ENCODE results near the gene POSTN. TPM values are rescaled to one million over a fixed set of nuclear protein-coding genes. Genes with fewer than 3 reads are reported as not detected.
"Not testable (repeated sequence)": the region's sequence is repeated elsewhere in the genome, so short reads cannot be mapped to it uniquely, and the experiment has no call there.

Gene POSTN
- total and polyA plus RNA-seq, 3 experiments from 2014 or later = not detected

- H3K27ac ChIP-seq (ENCODE audit: low read depth, low read length); H3K4me1 ChIP-seq (ENCODE audit: insufficient read depth, low read length); H3K4me3 ChIP-seq (ENCODE audit: low read length); H3K27me3 ChIP-seq (ENCODE audit: insufficient read depth, low read length, poor library complexity, severe bottlenecking); H3K27ac Mint-ChIP-seq; DNase-seq; H3K4me1 Mint-ChIP-seq; H3K4me3 Mint-ChIP-seq; H3K36me3 Mint-ChIP-seq; CTCF ChIA-PET; H3K36me3 ChIP-seq (ENCODE audit: insufficient read depth, low read length); POLR2A ChIA-PET; H3K27me3 Mint-ChIP-seq; H3K9me3 ChIP-seq (ENCODE audit: low read length): not testable (repeated sequence)
- H3K9me3 Mint-ChIP-seq = peaks cover 0 to 17% (median 2%) of the 10 kb centered on the region in 5 donors
These were observed 9.2 kb downstream of the POSTN start for GRCh38 chr13:37589381-37589780.

- no peak overlapping the region for H3K4me3 ChIP-seq (ENCODE audit: low read length)
- no peak overlapping the region for H3K27ac Mint-ChIP-seq
- POLR2A ChIA-PET = no interaction called here
These were observed 11.3 kb downstream of the POSTN start for GRCh38 chr13:37587236-37587635.

GRCh38 chr13:37586164-37586563 is 12.4 kb downstream of the POSTN start:
- Mint-ChIP-seq H3K27ac (no peak overlapping the region), H3K9me3 (peaks cover 0 to 27% (median 4%) of the 10 kb centered on the region in 5 donors), H3K4me3 (no peak overlapping the region), H3K36me3 (no peaks in the 10 kb centered on the region), H3K27me3 (peaks cover 0 to 1% of the 10 kb centered on the region in 2 donors), H3K4me1 (no peaks in the 10 kb centered on the region)
- Histone ChIP-seq H3K27me3 (ENCODE audit: insufficient read depth, low read length, poor library complexity, severe bottlenecking) (no peaks in the 10 kb centered on the region), H3K4me3 (ENCODE audit: low read length) (no peak overlapping the region), H3K27ac (ENCODE audit: low read depth, low read length) (no peak overlapping the region), H3K9me3 (ENCODE audit: low read length) (no peaks in the 10 kb centered on the region), H3K36me3 (ENCODE audit: insufficient read depth, low read length) (no peaks in the 10 kb centered on the region), H3K4me1 (ENCODE audit: insufficient read depth, low read length) (no peaks in the 10 kb centered on the region)
- CTCF ChIA-PET = no interaction called here
- POLR2A ChIA-PET = no interaction called here
- DNase-seq = no peak

More at GRCh38 chr13:37587236-37587635, 11.3 kb downstream of the POSTN start:
- peaks cover 0 to 24% (median 4%) of the 10 kb centered on the region in 5 donors for H3K9me3 Mint-ChIP-seq
- H3K4me1 Mint-ChIP-seq = no peaks in the 10 kb centered on the region
- H3K36me3 ChIP-seq (ENCODE audit: insufficient read depth, low read length) = no peaks in the 10 kb centered on the region
- no peaks in the 10 kb centered on the region for H3K27me3 ChIP-seq (ENCODE audit: insufficient read depth, low read length, poor library complexity, severe bottlenecking)
- DNase-seq = no peak
- CTCF ChIA-PET = no interaction called here
- no peaks in the 10 kb centered on the region for H3K9me3 ChIP-seq (ENCODE audit: low read length)
- no peak overlapping the region for H3K4me3 Mint-ChIP-seq
- no peaks in the 10 kb centered on the region for H3K36me3 Mint-ChIP-seq
- H3K4me1 ChIP-seq (ENCODE audit: insufficient read depth, low read length) = no peaks in the 10 kb centered on the region
- no peak overlapping the region for H3K27ac ChIP-seq (ENCODE audit: low read depth, low read length)
- H3K27me3 Mint-ChIP-seq = peaks cover 0 to 1% of the 10 kb centered on the region in 2 donors

GRCh38 chr13:37585541-37585940 is 13.0 kb downstream of the POSTN start:
- CTCF ChIA-PET = no interaction called here
- peaks cover 0 to 27% (median 4%) of the 10 kb centered on the region in 5 donors for H3K9me3 Mint-ChIP-seq
- POLR2A ChIA-PET = no interaction called here
- no peaks in the 10 kb centered on the region for H3K36me3 Mint-ChIP-seq
- H3K27ac Mint-ChIP-seq = no peak overlapping the region
- Histone ChIP-seq H3K27ac (ENCODE audit: low read depth, low read length) (no peak overlapping the region), H3K36me3 (ENCODE audit: insufficient read depth, low read length) (no peaks in the 10 kb centered on the region), H3K4me3 (ENCODE audit: low read length) (no peak overlapping the region), H3K27me3 (ENCODE audit: insufficient read depth, low read length, poor library complexity, severe bottlenecking) (no peaks in the 10 kb centered on the region), H3K4me1 (ENCODE audit: insufficient read depth, low read length) (no peaks in the 10 kb centered on the region), H3K9me3 (ENCODE audit: low read length) (no peaks in the 10 kb centered on the region)
- H3K4me1 Mint-ChIP-seq = no peaks in the 10 kb centered on the region
- H3K27me3 Mint-ChIP-seq = peaks cover 0 to 1% of the 10 kb centered on the region in 2 donors
- H3K4me3 Mint-ChIP-seq = no peak overlapping the region
- no peak for DNase-seq

GRCh38 chr13:37576601-37577000 is 22.0 kb downstream of the POSTN start:
- H3K27me3 ChIP-seq (ENCODE audit: insufficient read depth, low read length, poor library complexity, severe bottlenecking) = no peaks in the 10 kb centered on the region
- no peaks in the 10 kb centered on the region for H3K9me3 ChIP-seq (ENCODE audit: low read length)
- no peaks in the 10 kb centered on the region for H3K36me3 ChIP-seq (ENCODE audit: insufficient read depth, low read length)
- no peaks in the 10 kb centered on the region for H3K4me1 ChIP-seq (ENCODE audit: insufficient read depth, low read length)
- no peak overlapping the region for H3K4me3 ChIP-seq (ENCODE audit: low read length)
- CTCF ChIA-PET = no interaction called here
- no peak for DNase-seq
- Mint-ChIP-seq H3K4me1 (no peaks in the 10 kb centered on the region), H3K36me3 (no peaks in the 10 kb centered on the region), H3K9me3 (peaks cover 0 to 9% (median 3%) of the 10 kb centered on the region in 5 donors), H3K4me3 (no peak overlapping the region), H3K27me3 (no peaks in the 10 kb centered on the region), H3K27ac (no peak overlapping the region)
- POLR2A ChIA-PET = no interaction called here
- H3K27ac ChIP-seq (ENCODE audit: low read depth, low read length) = no peak overlapping the region

- Mint-ChIP-seq H3K4me3 (no peak overlapping the region), H3K36me3 (no peaks in the 10 kb centered on the region), H3K27ac (no peak overlapping the region), H3K27me3 (no peaks in the 10 kb centered on the region), H3K4me1 (no peaks in the 10 kb centered on the region), H3K9me3 (peaks cover 0 to 20% (median 5%) of the 10 kb centered on the region in 5 donors)
- no peaks in the 10 kb centered on the region for H3K9me3 ChIP-seq (ENCODE audit: low read length)
- no peaks in the 10 kb centered on the region for H3K36me3 ChIP-seq (ENCODE audit: insufficient read depth, low read length)
- H3K4me3 ChIP-seq (ENCODE audit: low read length) = no peak overlapping the region
- ChIA-PET CTCF (no interaction called here), POLR2A (no interaction called here)
- H3K4me1 ChIP-seq (ENCODE audit: insufficient read depth, low read length) = no peaks in the 10 kb centered on the region
- H3K27ac ChIP-seq (ENCODE audit: low read depth, low read length) = no peak overlapping the region
- no peaks in the 10 kb centered on the region for H3K27me3 ChIP-seq (ENCODE audit: insufficient read depth, low read length, poor library complexity, severe bottlenecking)
- no peak for DNase-seq
These were observed 33.1 kb downstream of the POSTN start for GRCh38 chr13:37565425-37565824.

GRCh38 chr13:37561031-37561430 is 37.5 kb downstream of the POSTN start:
- Histone ChIP-seq H3K9me3 (ENCODE audit: low read length) (no peaks in the 10 kb centered on the region), H3K4me3 (ENCODE audit: low read length) (no peak overlapping the region), H3K36me3 (ENCODE audit: insufficient read depth, low read length) (no peaks in the 10 kb centered on the region), H3K4me1 (ENCODE audit: insufficient read depth, low read length) (no peaks in the 10 kb centered on the region), H3K27me3 (ENCODE audit: insufficient read depth, low read length, poor library complexity, severe bottlenecking) (no peaks in the 10 kb centered on the region), H3K27ac (ENCODE audit: low read depth, low read length) (no peak overlapping the region)
- DNase-seq = no peak
- Mint-ChIP-seq H3K27me3 (no peaks in the 10 kb centered on the region), H3K4me1 (no peaks in the 10 kb centered on the region), H3K4me3 (no peak overlapping the region), H3K36me3 (no peaks in the 10 kb centered on the region), H3K27ac (no peak overlapping the region), H3K9me3 (peaks cover 15 to 35% (median 21%) of the 10 kb centered on the region in 5 donors)
- ChIA-PET CTCF (no interaction called here), POLR2A (no interaction called here)

GRCh38 chr13:37560526-37560925 is 38.0 kb downstream of the POSTN start:
- H3K4me3 ChIP-seq (ENCODE audit: low read length) = no peak overlapping the region
- H3K27ac ChIP-seq (ENCODE audit: low read depth, low read length) = no peak overlapping the region
- H3K4me1 ChIP-seq (ENCODE audit: insufficient read depth, low read length) = no peaks in the 10 kb centered on the region
- Mint-ChIP-seq H3K9me3 (peaks cover 15 to 36% (median 21%) of the 10 kb centered on the region in 5 donors), H3K4me1 (no peaks in the 10 kb centered on the region), H3K4me3 (no peak overlapping the region), H3K27ac (no peak overlapping the region), H3K27me3 (no peaks in the 10 kb centered on the region), H3K36me3 (no peaks in the 10 kb centered on the region)
- ChIA-PET CTCF (no interaction called here), POLR2A (no interaction called here)
- H3K9me3 ChIP-seq (ENCODE audit: low read length) = no peaks in the 10 kb centered on the region
- DNase-seq = no peak
- H3K36me3 ChIP-seq (ENCODE audit: insufficient read depth, low read length) = no peaks in the 10 kb centered on the region
- H3K27me3 ChIP-seq (ENCODE audit: insufficient read depth, low read length, poor library complexity, severe bottlenecking) = no peaks in the 10 kb centered on the region

GRCh38 chr13:37558766-37559165 is 39.8 kb downstream of the POSTN start:
- H3K9me3 ChIP-seq (ENCODE audit: low read length); H3K27me3 ChIP-seq (ENCODE audit: insufficient read depth, low read length, poor library complexity, severe bottlenecking); H3K4me1 ChIP-seq (ENCODE audit: insufficient read depth, low read length); H3K4me3 ChIP-seq (ENCODE audit: low read length); H3K4me1 Mint-ChIP-seq; CTCF ChIA-PET; H3K27ac Mint-ChIP-seq; H3K27me3 Mint-ChIP-seq; POLR2A ChIA-PET; DNase-seq; H3K4me3 Mint-ChIP-seq; H3K36me3 Mint-ChIP-seq; H3K36me3 ChIP-seq (ENCODE audit: insufficient read depth, low read length); H3K27ac ChIP-seq (ENCODE audit: low read depth, low read length): not testable (repeated sequence)
- peaks cover 15 to 35% (median 25%) of the 10 kb centered on the region in 5 donors for H3K9me3 Mint-ChIP-seq
